NCI-H1048 (cell line): ENCODE results near the gene ATP11A.
"Not testable (repeated sequence)": the region's sequence is repeated elsewhere in the genome, so short reads cannot be mapped to it uniquely, and the experiment has no call there.

Experiments used
- DNase-seq: peaks from one replicate; lab custom pipeline; 2025; lab: John Stamatoyannopoulos, UW

ATP11A gene

GRCh38 chr13:112796190-112796915 is 106.5 kb downstream of the ATP11A start:
- DNase-seq = no peak

- no peak for DNase-seq
Measured at GRCh38 chr13:112799394-112799793, 109.6 kb downstream of the ATP11A start.

- no peak for DNase-seq
Measured at GRCh38 chr13:112800057-112800456, 110.2 kb downstream of the ATP11A start.

GRCh38 chr13:112800807-112801206 is 111.0 kb downstream of the ATP11A start:
- not testable (repeated sequence) for DNase-seq

- no peak for DNase-seq
Measured at GRCh38 chr13:112802802-112803195, 113.0 kb downstream of the ATP11A start.

GRCh38 chr13:112803422-112803821 is 113.6 kb downstream of the ATP11A start:
- no peak for DNase-seq

- DNase-seq = no peak
Measured at GRCh38 chr13:112804374-112804773, 114.5 kb downstream of the ATP11A start.

GRCh38 chr13:112806739-112807652 is 117.2 kb downstream of the ATP11A start:
- DNase-seq = no peak

- DNase-seq = no peak
Measured at GRCh38 chr13:112807653-112808376, 118.0 kb downstream of the ATP11A start.

GRCh38 chr13:112808377-112809140 is 118.7 kb downstream of the ATP11A start:
- no peak for DNase-seq

GRCh38 chr13:112809332-112810315 is 119.8 kb downstream of the ATP11A start:
- DNase-seq = no peak

- no peak for DNase-seq
Measured at GRCh38 chr13:112810608-112811007, 120.8 kb downstream of the ATP11A start.

GRCh38 chr13:112812306-112813055 is 122.6 kb downstream of the ATP11A start:
- no peak for DNase-seq

- DNase-seq = no peak
Measured at GRCh38 chr13:112813552-112813951, 123.7 kb downstream of the ATP11A start.

- no peak for DNase-seq
Measured at GRCh38 chr13:112814905-112815585, 125.2 kb downstream of the ATP11A start.

- no peak for DNase-seq
Measured at GRCh38 chr13:112815871-112816270, 126.0 kb downstream of the ATP11A start.

GRCh38 chr13:112818040-112818697 is 128.3 kb downstream of the ATP11A start:
- DNase-seq = no peak

- DNase-seq = no peak
Measured at GRCh38 chr13:112818698-112819045, 128.8 kb downstream of the ATP11A start.

GRCh38 chr13:112819111-112819510 is 129.3 kb downstream of the ATP11A start:
- no peak for DNase-seq
